Limb (tissue), 2 donors: ENCODE data around the gene MYO7B.

Source experiments
- DNase-seq, 2 donors: peaks; one replicate each; pipeline ENCODE4 v3.0.0-alpha.2; 2016; ENCODE audit errors: extremely low spot score in 2 of 2

MYO7B gene

DNA sequence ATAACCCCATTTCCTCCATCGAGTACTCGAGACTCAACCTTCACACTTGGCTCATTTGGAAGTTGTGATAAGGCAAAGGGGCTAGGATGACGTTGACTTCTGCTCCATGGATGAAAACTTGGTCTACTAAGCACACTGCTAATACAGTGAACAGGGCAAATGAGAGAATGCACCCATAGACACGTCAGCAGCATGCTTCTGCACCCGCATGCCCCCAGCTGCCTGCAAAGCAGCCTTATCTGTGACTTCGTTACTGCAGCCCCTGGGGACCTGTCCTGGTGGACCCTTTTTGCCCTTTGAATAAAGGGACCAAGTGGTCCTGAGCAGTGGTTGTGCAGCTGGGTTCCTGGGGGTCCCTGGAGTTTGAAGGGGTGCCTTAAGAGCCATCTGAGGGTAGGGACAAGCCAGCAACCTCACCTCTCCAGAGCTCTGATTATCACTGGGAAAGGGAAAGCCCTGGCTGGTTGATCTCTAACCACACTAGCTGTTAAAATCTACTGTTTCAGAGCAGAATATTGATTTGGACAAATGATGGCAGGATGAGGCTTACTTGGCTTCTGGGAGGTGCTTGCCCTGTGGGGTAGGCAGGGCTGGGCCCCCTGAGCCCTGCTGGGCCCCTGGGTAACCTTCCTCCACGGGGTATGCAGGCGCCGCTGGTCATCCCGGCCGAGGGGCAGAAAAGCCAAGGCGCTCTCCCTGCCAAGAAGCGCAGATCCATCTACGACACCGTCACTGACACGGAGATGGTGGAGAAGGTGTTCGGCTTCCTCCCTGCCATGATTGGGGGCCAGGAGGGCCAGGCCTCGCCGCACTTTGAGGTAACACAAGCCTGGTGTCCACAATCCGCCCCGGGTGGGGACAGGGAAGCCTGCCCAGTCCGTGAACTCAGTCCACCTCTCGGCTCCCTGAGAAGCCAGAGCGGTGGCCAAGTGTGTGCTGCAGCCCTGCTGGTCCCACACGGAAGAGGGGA lies 72.9 kb downstream of the MYO7B start:
- DNase-seq, result peak in 1 of 2 donors; percentile 12

DNA sequence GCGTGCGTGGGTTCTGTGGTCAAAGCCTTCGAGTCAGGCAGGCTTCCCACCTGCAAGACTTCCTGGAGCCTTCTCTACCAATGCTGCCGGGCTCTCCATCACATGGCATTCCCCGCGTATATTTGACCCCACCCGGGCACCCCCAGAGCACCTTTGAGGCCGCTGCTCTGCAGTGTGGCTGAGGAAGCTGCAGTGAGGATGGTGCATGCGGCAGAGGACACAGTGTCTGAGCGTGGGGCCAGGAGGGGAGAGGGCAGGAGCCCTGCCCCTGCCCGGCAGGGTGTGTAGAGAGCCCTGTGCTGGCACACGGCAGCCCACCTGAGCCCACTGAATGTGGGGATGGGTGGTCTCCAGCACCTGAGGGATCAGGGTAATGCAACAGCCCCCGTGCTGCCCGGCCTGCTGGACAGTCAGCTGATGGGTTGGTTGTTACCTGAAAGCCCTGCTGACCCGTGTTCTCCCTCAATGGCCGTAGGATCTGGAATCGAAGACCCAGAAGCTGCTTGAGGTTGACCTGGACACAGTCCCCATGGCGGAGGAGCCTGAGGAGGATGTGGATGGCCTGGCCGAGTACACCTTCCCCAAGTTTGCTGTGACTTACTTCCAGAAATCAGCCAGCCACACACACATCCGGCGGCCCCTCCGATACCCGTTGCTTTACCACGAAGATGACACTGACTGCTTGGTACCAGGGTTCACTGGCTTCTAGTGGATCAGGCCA lies 73.7 kb downstream of the MYO7B start:
- peak in 1 of 2 donors; percentile 12 for DNase-seq

DNA sequence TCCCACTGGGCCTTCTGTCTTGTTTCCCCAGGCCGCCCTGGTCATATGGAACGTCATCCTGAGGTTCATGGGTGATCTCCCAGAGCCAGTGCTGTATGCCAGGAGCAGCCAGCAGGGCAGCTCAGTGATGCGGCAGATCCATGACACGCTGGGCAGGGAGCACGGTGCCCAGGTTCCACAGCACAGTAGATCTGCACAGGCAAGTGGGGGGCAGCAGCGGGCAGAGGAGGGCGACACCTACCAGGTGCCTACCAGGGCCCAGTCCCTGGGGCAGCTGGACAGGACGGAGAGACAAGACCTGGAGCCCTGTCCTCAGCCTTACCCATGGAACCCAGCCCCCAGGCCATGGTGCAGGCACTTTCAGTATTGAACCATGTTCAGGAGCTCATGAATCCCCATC lies 74.3 kb downstream of the MYO7B start:
- peak in 1 of 2 donors; percentile 12 for DNase-seq

DNA sequence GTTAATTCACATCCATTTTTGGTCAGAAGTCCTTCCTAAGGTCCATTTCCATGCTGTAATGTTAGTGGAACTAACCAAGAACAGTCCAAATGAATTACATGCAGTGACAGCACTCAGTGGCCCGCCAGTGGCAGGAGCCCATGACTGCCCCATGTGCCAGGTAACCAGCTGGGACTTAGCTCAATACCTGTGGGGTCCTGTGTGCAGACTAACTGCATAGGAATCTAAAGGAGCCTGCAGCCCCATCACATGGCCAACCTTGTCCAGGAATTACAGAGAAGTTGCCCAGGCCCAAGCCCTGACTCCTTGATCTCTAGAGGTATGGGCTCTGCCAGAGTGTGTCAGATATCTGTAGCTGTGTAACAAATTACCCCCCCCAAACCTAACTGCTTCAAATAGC lies 75.1 kb downstream of the MYO7B start:
- no peak for DNase-seq

DNA sequence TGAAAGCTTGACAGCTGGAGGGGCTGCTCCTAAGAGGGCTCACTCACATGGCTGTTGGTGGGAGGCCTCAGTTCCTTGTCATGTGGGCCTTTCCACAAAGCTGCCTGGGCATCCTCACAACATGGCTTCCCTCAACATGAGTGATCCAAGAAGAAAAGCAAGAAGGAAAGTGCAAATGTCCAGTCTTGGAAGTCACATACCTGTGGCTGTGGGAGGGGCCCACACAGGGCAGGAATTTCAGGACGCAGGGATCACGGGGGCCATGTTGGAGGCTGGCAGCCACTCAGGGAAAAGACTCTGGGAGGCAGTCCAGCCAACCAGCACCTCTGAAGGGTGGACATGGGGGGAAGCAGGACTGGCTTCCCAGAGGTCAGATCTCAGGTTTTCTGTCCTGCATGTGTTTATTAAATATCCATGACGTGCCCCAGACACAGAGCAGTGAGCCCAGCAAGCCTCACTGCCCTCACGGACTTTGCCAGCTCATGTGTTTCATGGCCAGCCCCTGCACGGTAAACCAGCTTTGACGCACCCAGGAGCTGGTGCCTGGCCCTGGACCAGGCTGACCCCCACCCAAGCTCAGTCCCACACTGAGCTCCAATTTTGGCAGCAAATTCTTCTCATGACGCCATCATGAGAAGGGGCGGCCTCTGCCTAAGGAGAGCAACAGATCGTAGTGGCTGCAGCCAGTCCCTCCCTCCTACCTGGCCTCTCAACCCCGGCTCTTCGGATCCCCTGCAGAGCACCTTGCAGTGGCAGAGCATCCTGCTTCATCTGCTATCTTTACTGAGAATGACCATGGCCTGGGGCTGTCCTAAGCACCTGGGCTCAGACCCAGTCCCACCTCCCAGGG lies 75.8 kb downstream of the MYO7B start:
- peak in 1 of 2 donors; percentile 9 for DNase-seq

DNA sequence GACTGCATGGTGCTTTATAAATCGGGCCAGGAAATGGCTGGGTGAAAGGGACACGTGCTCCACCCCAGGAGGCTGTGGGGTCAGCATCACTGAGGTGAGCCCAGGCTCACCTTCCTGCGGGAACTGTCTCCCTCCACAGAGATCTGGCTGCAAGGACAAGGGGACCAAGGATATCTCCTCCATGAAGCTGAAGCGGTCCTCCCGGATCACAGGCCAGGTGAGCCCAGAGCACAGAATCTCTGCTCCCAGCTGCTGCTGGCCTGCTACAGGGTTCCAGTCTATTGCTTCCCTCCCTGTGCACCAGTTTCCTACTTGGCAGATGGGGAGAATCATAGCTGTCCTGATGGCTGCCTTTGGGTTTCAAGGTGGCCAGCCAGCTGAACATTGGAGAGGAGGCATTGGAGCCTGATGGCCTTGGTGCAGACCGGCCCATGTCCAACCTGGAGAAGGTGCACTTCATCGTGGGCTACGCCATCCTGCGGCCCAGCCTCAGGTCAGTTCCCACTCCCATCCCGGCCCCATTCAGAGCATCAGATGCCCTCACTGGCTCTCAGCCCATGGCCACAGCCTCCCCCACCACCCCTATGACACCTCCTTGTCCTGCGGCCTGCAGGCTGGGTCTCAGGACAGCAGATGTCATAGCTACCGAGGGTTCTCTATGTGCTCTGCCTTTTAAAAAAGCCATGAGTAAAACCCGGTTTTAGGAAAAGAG lies 76.8 kb downstream of the MYO7B start:
- peak in 1 of 2 donors; percentile 4 for DNase-seq

DNA sequence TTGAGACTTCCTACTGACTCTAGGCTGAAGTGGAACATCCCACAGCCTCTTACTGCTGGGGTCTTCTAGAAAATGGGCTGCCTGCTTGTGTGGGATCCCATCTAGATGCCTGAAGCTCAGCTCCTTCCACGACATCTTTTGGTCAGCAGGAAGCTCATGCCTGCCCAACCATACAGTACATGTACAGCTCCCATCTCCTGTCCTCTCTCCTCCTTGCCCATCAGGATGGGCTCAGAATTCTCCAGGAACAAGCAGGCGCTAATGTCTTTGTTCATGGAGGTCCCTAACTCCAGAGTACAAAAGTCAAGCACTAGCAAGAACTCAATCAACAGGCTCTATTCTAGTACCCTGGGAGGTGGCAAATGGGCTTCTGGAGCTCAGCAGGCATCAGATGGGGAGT lies 78.8 kb downstream of the MYO7B start:
- peak in 1 of 2 donors; percentile 7 for DNase-seq

DNA sequence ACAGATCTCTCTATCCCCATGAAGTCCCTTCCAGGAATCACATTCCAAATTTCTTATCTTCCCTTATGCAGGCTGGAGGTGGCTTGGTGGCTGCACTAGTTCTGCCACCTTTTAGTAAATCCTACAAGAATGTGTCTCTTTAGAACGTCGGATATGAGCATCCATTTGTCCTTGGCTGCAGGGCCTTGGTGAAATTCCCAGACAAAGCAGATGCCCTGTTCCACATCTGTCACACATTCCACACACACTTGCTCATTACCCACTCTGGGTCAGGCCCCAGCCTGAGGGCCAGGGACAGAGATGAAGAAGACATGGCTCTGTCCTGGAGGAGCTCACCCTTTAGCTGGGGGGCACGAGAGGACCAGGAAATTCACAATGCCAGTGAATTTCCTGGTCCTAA lies 79.2 kb downstream of the MYO7B start:
- peak in 1 of 2 donors; percentile 20 for DNase-seq

DNA sequence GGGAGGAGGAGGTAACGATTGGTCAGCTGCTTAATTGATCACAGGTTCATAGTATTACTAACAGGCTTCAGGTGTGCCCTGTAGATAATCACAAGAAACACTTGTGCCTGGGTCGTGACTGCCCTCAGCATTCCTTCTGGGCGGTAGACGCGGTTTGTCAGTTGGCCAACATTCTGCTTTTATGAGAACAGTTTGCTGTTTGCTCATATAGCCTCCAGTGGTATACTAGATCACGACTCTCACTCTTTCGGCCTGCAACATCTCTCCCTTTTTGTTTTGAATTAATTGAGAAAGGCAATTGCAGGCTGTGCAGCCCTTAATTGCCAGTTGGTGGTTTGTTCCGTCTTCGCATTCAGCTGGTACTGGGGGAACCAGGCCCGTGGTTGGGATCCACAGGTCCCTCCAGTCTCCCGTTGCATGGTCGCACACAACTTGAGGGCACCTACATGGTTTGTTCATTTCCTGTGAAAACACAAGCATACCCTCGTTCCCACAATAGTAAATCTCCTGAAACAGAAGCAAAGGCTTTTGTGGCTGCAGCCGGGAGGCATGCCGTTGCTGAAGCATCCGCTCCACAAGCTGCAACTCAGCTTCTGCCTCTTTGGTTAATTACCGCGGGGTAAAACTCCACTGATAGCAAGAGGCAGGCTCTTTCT lies 80.2 kb downstream of the MYO7B start:
- DNase-seq, result peak in 1 of 2 donors; percentile 21

DNA sequence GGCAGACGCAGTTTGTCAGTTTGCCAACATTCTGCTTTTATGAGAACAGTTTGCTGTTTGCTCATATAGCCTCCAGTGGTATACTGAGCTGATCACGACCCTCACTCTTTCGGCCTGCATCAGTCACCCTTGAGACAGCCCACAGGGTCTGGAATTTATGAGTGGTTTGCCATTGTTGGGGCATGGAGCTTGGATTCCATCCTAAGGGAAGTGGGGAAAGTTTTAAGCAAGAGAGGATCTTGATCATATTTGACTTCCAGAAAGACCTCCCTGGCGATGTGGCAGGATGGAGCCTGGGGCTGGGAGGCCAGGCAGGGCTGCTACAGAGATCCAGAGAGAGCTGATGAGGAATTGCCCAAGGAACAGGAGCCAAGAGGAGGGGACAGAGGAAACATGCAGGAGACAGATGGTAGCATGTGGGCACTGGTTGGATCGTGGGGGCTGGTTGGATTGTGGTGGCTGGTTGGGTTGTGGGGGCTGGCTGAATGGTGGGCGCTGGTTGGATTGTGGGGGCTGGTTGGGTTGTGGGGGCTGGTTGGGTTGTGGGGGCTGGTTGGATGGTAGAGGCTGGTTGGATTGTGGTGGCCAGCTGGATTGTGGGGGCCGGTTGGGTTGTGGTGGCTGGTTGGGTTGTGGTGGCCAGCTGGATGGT lies 83.2 kb downstream of the MYO7B start:
- DNase-seq, result peak in 1 of 2 donors; percentile 14

DNA sequence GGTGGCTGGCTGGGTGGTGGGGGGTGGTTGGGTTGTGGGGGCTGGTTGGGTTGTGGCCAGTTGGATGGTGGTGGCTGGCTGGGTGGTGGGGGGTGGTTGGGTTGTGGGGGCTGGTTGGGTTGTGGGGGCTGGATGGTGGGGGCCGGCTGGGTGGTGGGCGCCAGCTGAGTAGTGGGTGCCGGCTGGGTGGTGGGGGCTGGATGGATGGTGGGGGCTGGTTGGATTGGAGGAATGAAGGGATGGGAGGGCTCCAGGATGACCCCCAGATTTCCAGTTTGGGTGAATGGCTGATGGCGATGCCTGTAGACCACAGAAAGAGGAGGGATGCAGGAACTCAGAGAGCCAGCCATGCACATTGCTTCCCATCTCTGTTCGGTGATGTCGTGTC lies 83.7 kb downstream of the MYO7B start:
- no peak for DNase-seq

DNA sequence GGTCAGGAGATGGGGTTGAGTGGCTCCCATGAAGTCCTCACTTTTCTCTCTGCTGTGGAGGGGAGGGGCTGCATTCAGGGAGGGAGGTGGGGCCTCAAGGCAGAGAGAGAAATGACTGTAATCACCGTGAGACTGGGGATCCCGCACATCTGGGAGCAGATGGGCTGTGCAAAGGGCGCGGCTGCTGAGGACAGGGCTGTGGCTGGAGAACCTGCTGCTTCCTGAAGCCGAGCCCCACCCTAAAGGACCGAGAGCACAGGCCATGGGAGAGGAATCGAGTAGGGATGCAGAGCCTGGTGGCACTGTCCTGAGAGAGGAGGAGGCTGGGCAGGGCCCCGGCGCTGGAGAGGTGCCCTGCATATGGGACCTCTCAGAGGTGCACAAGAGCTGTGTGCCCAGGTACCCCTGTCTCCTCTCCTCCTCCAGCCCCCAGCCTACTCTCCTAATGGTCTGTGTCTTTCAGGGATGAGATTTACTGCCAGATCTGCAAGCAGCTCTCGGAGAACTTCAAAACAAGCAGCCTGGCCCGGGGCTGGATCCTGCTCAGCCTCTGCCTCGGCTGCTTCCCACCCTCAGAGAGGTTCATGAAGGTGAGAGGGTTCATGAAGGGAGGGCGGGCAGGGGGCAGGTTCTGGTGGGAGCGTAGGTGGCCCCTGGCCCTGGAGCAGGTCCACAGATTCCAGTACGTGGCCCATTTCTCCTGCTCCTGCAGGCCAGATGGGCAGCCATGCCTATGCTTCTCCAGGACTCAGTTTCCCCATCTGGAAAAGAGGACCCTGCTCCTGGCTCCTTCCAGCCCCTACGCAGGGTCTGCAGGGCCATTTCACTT lies 84.6 kb downstream of the MYO7B start:
- DNase-seq, result peak in 1 of 2 donors; percentile 12

DNA sequence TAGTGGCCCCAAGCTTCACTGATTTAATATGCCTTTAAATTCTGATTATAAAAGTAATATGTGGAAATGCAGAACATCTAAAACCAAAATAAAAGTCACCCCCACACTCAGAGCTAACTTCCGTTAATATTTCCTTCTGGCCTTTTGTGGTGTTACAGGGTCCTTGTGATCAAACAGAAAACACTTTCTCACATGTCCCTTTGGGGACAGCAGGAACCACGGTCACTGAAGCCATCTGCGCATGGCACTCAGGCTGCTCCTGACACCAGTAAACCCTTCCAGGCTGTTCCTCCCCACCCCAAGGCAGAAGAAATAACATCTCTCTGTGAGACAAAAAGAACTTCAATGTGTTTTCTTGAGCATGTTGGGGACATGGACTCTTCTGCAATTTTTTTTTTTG lies 85.4 kb downstream of the MYO7B start:
- DNase-seq, result peak in 1 of 2 donors; percentile 10

DNA sequence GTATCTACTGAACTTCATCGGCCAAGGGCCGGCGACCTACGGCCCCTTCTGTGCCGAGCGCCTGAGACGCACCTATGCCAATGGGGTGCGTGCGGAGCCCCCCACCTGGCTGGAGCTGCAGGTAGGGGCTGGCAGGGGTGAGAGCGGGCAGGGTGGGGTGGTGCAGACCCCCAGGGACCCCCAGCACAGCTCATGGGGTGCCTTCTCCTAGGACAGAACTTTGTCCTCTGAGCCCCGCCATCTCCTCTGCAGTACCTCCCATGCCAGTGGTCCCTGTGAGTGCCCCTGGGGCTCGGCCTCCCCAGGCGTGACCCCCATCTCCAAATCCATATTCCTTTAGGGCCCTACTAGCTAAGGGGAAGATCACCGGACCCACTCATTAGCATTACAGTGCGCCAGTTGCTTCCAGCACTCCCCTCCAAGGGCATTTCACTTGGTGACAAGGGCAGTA lies 86.5 kb downstream of the MYO7B start:
- peak in 1 of 2 donors; percentile 20 for DNase-seq

DNA sequence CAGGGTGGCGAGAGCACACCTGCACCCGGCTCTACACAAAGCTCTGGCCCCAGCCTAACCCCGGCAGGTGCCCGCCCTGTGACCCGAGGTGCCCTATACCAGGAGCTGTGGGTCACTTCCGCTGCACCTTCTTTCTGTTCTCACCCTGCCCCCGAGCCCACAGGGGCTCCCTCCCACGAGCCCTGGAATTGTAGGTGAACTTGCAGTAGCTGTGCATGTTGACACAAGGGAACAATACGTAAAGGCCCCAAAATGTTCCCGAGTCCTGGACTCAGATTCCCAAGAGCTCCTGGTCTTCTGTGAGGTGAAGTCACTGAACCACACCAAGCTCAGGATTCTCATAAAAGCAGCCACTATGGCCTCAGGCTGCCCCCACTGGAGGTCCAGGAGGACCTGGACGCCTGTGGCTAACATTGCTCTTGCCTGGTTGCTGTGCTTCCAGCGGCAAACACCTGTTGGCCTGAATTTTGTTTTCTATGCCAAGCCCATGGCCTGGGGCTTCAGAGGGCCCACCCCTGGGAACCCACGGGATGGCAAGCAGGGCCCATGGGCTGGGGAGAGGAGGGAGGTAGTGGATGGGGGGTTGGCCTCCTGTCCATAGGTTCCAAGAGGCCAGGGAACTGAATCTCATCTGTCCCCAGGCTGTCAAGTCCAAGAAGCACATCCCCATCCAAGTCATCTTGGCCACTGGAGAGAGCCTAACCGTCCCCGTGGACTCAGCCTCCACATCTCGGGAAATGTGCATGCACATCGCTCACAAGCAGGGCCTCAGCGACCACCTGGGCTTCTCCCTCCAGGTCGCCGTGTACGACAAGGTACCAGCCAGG lies 87.3 kb downstream of the MYO7B start:
- DNase-seq, result peak in 1 of 2 donors; percentile 3

DNA sequence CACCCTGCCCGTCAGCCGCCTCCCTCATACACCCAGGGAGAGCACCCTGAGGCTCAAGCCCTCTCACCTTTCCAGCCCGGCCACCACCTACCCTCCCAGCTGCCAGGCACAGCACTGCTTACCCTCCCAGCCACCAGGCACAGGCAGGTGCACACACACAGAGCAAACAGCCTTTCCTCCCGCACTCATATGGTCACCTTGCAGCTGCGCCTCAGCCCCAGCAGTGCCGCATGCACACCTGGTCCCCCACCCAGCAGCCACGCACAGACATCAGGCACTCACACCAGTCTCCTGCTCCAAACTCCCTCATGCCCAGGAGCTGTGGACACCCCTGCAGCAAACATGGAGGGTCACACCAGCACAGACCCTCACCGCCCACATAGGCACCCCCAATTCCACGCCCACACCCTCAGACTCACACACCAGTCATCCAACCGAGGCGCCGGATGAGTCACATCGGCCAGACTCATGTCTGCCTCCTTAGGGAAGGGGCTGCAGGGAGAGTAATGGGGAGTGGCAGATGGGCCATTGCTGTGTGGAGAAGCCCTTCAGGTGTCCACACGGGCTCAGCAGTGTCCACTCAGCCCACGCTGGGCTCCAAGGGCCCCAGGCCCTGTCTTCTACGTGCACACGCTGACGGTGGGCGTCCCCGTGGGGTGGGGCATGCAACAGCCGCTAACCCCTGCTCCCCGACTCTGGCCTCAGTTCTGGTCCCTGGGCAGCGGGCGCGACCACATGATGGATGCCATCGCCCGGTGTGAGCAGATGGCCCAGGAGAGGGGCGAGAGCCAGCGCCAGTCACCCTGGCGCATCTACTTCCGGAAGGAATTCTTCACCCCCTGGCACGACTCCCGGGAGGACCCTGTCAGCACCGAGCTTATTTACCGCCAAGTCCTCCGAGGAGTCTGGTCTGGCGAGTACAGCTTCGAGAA lies 88.2 kb downstream of the MYO7B start:
- DNase-seq, result peak in 1 of 2 donors; percentile 21

DNA sequence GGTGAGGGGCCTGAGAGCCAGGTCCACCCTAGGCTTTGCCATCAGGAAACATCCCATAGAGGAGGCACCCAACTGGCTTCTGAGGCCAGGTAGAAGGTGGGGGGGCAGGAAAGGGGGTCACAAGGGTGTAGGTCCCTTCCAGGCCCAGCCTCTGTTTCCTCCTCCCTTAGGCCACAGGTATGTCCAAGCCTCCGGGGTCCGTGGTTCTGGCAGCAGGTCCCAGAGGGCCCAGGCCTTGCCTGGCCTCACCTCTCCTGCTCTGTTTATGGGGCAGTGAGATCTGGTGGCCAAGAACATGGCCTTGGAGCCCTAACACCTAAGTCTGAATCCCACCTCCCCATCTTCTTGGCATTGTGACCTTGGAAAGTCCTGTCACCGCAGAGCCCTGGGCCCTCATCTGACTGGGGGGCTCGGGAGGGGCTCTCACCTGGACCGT lies 88.9 kb downstream of the MYO7B start:
- peak in 1 of 2 donors; percentile 7 for DNase-seq
